Ureter (tissue), 1 donor: ENCODE data around the gene CDK18. TPM values are rescaled to one million over a fixed set of nuclear protein-coding genes. Genes with fewer than 3 reads are reported as not detected.

Experiments
- DNase-seq: peaks from one replicate; pipeline ENCODE4 v3.0.0-alpha.2; 2020; ENCODE audit warnings: low spot score
- total RNA-seq: library from RNA; stranded (reverse); gene quantifications from one replicate; pipeline ENCODE4 v1.2.4, GENCODE V29; 2023
- donor health status: DM: yes; HTN: yes; CAD: no.

Gene CDK18
- total RNA-seq, 1 donor from 2014 or later = 28.6 TPM

GRCh38 chr1:205502992-205503391 is 1.5 kb upstream of the CDK18 start:
- DNase-seq = no peak

- no peak for DNase-seq
Observed at GRCh38 chr1:205505076-205505729, 734 bp downstream of the CDK18 start.

- peak; percentile 78 for DNase-seq
Observed at GRCh38 chr1:205505791-205506190, 1.3 kb downstream of the CDK18 start.

GRCh38 chr1:205506409-205507200 is 2.1 kb downstream of the CDK18 start:
- DNase-seq = no peak

GRCh38 chr1:205508227-205508714 is 3.8 kb downstream of the CDK18 start:
- DNase-seq = no peak

- no peak for DNase-seq
Observed at GRCh38 chr1:205510308-205510950, 6.0 kb downstream of the CDK18 start.

- no peak for DNase-seq
Observed at GRCh38 chr1:205510951-205511330, 6.5 kb downstream of the CDK18 start.

- no peak for DNase-seq
Observed at GRCh38 chr1:205512059-205513045, 7.9 kb downstream of the CDK18 start.

- no peak for DNase-seq
Observed at GRCh38 chr1:205513774-205514173, 9.3 kb downstream of the CDK18 start.

- DNase-seq = no peak
Observed at GRCh38 chr1:205514211-205515142, 10.0 kb downstream of the CDK18 start.

GRCh38 chr1:205515781-205516253 is 11.3 kb downstream of the CDK18 start:
- DNase-seq = no peak

GRCh38 chr1:205516362-205516761 is 11.9 kb downstream of the CDK18 start:
- DNase-seq = no peak

- no peak for DNase-seq
Observed at GRCh38 chr1:205517288-205517687, 12.8 kb downstream of the CDK18 start.

GRCh38 chr1:205517763-205518162 is 13.3 kb downstream of the CDK18 start:
- DNase-seq = no peak

GRCh38 chr1:205518661-205519540 is 14.4 kb downstream of the CDK18 start:
- DNase-seq = no peak

- no peak for DNase-seq
Observed at GRCh38 chr1:205519541-205520131, 15.2 kb downstream of the CDK18 start.

- no peak for DNase-seq
Observed at GRCh38 chr1:205520709-205521108, 16.2 kb downstream of the CDK18 start.

GRCh38 chr1:205521686-205522085 is 17.2 kb downstream of the CDK18 start:
- no peak for DNase-seq

GRCh38 chr1:205522692-205523091 is 18.2 kb downstream of the CDK18 start:
- DNase-seq = no peak
